HPDE6-E6E7 (cell line): ENCODE data around the gene PPFIA1.
"Not testable (repeated sequence)": the region's sequence is repeated elsewhere in the genome, so short reads cannot be mapped to it uniquely, and the experiment has no call there.

Experiments
- DNase-seq: peaks from one replicate; pipeline ENCODE4 v3.0.0; 2011; ENCODE audit warnings: missing footprints; ENCODE audit errors: extremely low spot score

PPFIA1 gene

DNA sequence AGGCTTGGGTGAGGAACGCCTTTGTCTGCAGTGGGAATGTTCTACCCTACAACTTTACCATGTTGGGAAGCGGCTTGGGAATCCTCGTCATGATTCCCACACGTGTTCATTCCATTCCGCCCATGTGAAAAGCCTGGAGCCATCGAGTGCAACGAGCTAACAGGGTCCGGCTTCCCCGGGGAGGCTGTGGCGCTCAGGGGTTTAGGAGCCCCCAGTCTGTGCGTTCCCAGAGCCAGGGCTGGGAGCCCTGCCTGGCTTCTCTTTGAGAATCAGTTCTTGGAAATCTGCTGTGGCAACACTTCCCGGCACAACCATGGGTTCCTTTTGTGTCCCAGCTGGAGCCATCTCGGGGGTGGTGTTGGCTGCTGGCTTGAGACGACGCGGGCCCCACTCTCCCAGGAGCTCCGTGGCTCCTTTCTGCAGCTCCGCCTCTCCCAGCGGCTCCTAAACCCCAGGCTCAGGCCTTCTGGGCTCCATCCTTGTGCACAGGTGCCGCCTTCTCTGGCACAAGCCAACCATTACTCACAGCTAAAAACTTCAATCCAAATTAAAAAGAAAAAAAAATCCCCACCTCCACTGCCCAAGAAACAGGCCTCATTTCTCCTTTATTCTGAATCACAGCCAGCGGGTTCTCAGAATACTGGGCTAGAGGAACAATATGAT is 18.7 kb upstream of the PPFIA1 start:
- no peak for DNase-seq

- DNase-seq = no peak
Observed at GRCh38 chr11:70252844-70253243, 17.6 kb upstream of the PPFIA1 start.

GRCh38 chr11:70255477-70256116 is 14.9 kb upstream of the PPFIA1 start:
- no peak for DNase-seq

DNA sequence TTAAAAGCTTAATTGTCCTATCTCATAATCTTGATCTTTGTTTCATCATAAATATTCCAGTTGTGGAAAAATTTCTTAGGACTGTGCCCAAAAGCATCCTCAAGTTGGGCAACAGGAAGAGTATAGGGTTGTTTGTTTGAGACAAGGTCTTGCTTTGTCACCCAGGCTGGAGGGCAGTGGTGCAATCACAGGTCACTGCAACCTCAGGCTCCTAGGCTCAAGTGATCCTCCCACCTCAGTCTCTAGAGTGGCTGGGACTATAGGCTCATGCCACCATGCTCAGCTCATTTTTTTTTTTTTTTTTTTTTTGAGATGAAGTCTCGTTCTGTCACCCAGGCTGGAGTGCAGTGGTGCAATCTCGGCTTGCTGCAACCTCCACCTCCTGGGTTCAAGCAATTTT is 11.4 kb upstream of the PPFIA1 start:
- DNase-seq = not testable (repeated sequence)

- DNase-seq = no peak
Observed at GRCh38 chr11:70262951-70263350, 7.5 kb upstream of the PPFIA1 start.

DNA sequence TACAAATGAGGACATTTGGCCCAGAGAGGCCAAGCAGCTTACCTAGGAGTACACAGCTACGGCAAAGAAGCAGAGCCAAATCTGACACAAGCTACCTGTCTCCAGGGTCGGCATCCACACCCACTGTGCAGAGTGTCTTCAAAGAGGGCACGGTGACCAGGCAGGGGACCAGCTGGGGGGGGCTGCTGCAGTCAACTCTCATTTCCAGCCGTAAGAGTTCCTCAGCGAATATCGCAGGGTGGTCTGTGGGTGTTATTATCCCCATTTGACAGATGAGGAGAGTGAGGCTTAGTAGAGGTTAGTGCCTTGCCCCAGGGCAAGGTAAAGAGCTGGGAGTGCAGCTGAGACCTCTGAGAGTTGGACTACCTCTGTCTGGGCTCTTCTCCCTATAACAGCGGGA is 7.1 kb upstream of the PPFIA1 start:
- DNase-seq = no peak

- no peak for DNase-seq
Observed at GRCh38 chr11:70265341-70265740, 5.1 kb upstream of the PPFIA1 start.

DNA sequence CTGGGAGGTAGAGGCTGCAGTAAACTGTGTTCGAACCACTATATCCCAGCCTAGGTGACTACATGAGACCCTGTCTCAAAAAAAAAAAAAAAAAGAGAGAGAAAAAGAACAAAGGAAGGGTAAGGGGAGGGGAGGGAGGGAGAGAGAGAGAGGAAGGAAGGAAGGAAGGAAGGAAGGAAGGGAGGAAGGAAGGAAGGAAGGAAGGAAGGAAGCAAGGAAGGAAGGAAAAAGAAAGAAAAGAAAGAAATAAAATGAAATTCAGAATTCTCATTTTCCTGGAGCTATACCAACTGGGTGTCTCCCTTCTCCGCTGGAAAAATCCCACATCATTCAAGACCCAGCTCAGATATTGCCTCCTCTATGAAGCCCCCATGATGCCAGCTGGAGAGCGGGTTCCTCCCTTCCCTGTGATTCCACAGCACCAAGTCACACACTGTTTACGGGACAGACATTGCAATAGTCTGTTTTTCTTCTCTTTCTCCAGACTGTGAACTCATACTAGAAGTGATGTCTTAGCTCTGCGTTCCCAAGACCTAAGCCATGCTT is 3.0 kb upstream of the PPFIA1 start:
- no peak for DNase-seq

DNA sequence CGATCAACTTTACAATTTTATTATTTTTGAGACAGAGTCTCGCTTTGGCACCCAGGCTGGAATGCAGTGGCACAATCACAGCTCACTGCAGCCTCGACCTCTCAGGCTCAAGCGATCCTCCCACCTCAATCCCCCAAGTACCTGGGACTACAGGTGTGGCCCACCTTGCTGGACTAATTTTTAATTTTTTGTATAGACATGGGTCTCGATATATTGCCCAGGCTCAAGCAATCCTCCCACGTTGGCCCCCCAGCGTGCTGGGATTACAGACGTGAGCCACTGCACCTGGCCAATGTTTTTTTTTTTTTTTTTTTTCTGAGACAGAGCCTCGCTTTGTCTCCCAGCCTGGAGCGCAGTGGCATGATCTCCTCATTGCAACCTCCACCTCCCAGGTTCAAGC is 2.0 kb upstream of the PPFIA1 start:
- no peak for DNase-seq

DNA sequence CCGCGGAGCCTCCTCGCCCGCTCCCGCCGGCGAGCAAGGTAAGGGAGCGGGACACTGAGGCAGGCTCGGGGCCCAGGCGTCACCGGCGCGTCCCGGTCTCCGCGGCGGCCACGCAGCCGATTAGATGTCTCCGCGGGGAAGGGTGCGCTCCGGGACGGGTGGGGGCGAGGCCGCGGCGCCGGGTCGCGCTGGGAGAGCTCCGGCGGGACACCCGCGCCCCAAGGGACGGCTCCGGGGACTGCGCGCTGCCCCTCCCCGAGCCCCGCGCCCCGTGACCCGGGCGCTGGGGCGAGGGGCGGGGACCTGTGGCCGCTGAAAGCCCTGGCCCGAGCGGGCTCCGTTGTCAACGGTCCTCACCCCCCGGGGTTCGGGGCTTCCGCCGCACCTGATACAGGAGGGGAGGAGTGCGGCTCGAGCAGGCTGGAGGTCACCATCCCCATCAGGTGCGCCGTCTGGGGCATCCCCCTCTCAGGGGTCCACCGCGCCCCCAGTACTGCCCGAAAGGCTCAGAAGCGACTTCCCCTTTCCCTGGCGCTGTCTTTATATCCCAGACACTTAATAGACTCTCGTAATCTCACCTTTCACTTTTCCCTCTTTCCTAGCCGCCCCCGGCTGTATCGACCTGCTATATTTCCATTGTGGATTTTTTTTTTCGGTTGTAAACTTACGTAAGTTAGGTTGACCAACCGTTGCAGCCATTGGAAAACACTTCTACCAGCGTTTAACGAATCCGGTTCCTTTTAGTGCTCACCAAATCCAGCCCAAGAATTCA is 573 bp downstream of the PPFIA1 start:
- DNase-seq = no peak

- DNase-seq = no peak
Observed at GRCh38 chr11:70271649-70271953, 1.1 kb downstream of the PPFIA1 start.

- DNase-seq = no peak
Observed at GRCh38 chr11:70272009-70272408, 1.5 kb downstream of the PPFIA1 start.

DNA sequence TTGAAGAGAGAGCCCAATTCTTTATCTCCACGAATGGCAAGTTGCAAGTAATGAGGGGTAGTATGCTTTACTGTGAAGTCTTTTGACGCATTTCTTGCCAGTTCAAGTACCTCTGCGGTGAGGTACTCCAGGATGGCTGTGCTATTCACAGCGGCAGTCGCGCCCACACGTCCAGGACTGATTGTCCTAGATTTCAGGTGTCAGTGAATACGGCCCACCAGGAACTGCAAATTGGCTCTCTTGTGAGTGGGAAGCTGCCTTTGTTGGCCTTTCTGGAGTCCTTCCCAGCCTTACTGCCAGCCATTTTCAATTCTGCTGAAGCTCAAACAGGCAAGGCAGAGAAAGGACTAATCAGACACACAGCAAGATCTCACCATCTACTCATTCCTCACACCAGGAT is 8.5 kb downstream of the PPFIA1 start:
- no peak for DNase-seq

DNA sequence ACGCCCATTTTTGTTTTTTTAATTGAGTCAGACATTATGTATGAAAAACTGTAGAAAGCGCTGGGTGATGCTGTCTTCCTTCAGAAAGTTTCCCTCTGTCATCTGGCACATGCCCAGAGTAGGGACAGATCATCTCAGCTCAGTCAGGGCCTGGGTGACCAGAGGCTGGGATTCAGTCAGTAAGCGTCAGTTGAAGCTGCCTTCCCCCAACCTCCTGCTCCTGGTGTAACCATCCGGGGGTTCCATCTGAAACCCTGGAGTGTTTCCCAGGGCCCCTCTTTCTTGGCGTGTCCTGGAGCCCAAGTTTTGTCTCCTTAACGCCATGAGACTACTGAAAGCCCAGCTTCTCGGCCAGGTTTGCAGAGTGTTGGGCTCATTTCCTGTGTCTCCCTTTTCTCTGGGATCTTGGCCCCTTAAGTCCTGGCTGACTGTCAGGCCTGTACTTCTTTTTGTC is 10.7 kb downstream of the PPFIA1 start:
- no peak for DNase-seq

DNA sequence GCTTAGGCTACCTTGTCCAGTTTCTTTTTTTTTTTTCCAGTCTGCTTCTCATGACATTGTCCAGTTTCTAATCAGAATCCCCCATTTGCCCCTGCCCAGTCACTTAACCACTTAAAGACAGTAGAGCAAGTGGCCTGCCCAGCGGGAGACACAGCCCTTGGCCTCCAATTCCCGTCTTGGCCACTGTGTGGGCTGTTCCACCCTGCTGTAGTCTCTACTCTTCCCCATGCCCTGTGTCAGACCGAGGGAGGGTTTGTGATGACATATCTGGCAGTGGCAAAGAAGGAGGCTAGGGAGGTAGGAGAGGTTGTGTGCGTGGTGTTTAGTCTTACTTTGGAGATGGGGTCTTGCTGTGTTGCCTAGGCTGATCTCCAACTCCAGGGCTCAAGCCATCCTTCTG is 11.5 kb downstream of the PPFIA1 start:
- DNase-seq = no peak

GRCh38 chr11:70288721-70289120 is 18.2 kb downstream of the PPFIA1 start:
- DNase-seq = no peak

GRCh38 chr11:70289582-70289981 is 19.1 kb downstream of the PPFIA1 start:
- no peak for DNase-seq

GRCh38 chr11:70290361-70291065 is 20.0 kb downstream of the PPFIA1 start:
- no peak for DNase-seq

DNA sequence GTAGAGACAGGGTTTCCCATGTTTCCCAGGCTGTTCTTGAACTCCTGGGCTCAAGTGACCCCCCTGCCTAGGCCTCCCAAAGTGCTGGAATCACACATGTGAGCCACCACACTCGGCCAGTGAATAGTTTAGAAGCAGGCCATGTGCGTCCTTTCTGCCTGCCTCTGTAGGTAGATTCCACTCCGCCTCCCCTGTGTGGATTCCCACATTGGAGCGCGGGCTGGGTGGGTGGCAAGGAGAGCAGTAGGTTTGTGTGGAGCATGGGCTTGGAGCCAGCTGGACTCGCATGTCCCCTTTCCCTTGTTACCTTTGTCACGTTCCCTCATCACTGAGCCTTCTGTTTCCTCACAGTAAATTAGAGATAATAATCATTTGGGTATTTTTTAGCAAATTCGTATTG is 21.7 kb downstream of the PPFIA1 start:
- no peak for DNase-seq

DNA sequence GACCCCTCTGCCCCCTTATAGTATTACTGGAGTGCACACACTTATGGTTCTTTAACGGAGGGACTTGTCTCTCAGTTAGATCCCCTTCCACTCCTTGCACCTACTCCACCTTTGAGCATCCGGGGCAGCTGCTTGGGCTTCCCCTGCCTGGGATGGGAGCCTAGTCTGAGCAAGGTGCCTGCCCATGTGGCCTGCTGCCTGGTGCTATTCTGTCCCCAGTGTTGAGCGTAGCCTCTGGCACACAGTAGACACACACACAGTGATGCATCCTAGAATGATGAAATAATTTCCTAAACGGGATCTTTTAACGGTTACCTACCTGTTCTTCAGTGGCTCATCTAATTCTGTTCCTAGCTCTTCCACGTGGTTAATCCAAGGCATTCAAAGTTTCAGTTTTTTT is 22.4 kb downstream of the PPFIA1 start:
- no peak for DNase-seq

GRCh38 chr11:70295166-70295565 is 24.7 kb downstream of the PPFIA1 start:
- not testable (repeated sequence) for DNase-seq

DNA sequence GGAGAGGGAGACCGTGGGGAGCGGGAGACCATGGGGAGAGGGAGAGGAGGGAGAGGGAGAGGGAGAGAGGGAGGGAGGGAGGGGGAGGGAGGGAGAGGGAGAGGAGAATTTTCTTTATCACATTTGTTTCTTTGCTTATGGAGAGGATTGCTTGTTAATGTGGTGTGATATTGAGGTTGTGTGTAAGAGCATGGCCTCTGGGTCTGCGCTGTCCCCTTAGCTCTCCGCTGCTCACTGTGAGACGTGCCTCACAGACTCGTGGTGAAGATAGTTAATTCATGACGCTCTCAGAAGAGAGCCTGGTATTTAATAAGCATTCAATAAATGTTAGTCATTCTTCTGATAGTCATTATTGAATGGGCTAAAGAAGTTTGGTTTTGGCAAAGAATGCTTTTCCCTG is 26.2 kb downstream of the PPFIA1 start:
- no peak for DNase-seq
